ENCODE data around the gene FYCO1.

GRCh38 chr3:45873638-45874037 lies 122.0 kb downstream of the FYCO1 start:
- no peak for TF ChIP-seq POLR2A (IDR thresholded peaks at IDR 0.05; ENCODE audit: low read depth, low read length)
- TF ChIP-seq CTCF (IDR thresholded peaks at IDR 0.05 in 2 of 3, conservative IDR thresholded peaks at IDR 0.05 in 1 of 3; ENCODE audit: control insufficient read depth in 2 of 3, extremely low read depth in 1 of 3, insufficient read depth in 1 of 3, low read depth in 3 of 3, low read length in 3 of 3): no peak
- TF ChIP-seq STAT1 (conservative IDR thresholded peaks at IDR 0.05): no peak
- no peak for TF ChIP-seq EGR1 (IDR thresholded peaks at IDR 0.05; ENCODE audit: borderline replicate concordance in 1 of 2, low read depth in 2 of 2, low read length in 2 of 2)

All from GM12878 (cell line).